Thoracic aorta (tissue), 2 donors: Measurements from ENCODE around the gene SULT2A1. TPM values are rescaled to one million over a fixed set of nuclear protein-coding genes. Genes with fewer than 3 reads are reported as not detected.

Experiments
- ATAC-seq: fragments of 150-250 bp; one replicate; pipeline ENCODE4 v1.8.0; 2017; ENCODE audit warnings: low read depth; ENCODE audit not compliant: insufficient number of reproducible peaks, low FRiP score
- DNase-seq: peaks from one replicate; pipeline ENCODE4 v3.0.0-alpha.2; 2020; ENCODE audit warnings: low spot score
- H3K27ac ChIP-seq, 2 donors: fragments of 200-600 bp; sonication (generic); 1 replicate in 1 of 2; 2 replicates in 1 of 2; pipeline ENCODE4 v1.5.1; 2016; ENCODE audit warnings: mild to moderate bottlenecking in 2 of 2, moderate library complexity in 2 of 2
- H3K27me3 ChIP-seq: fragments of 200-600 bp; sonication (generic); replicated peaks from 2 replicates; pipeline ENCODE4 v1.6.0; 2016; ENCODE audit warnings: mild to moderate bottlenecking; ENCODE audit not compliant: insufficient read depth
- H3K36me3 ChIP-seq: fragments of 200-600 bp; sonication (generic); one replicate; pipeline ENCODE4 v1.5.1; 2016
- H3K4me1 ChIP-seq, 2 donors: fragments of 200-600 bp; sonication (generic); 1 replicate in 1 of 2; 2 replicates in 1 of 2; pipeline versions ENCODE4 v1.5.1 to v1.6.0; 2016; ENCODE audit warnings: low read depth in 2 of 2, mild to moderate bottlenecking in 1 of 2; ENCODE audit not compliant: control insufficient read depth in 1 of 2
- H3K4me3 ChIP-seq: fragments of 200-600 bp; sonication (generic); 2 replicates; pipeline ENCODE4 v1.5.1; 2016; ENCODE audit warnings: mild to moderate bottlenecking
- H3K9me3 ChIP-seq: fragments of 200-600 bp; sonication (generic); 2 replicates; pipeline ENCODE4 v1.5.1; 2016
- total RNA-seq, 2 donors: library from RNA; depleted of rRNA; stranded (reverse); fragments of >200 nt; gene quantifications; one replicate each; pipeline versions ENCODE4 v1.1.0 to v1.2.3, GENCODE V29; 2016
- TF ChIP-seq, protein P1 (sequence below): fragments of 200-600 bp; sonication (generic); IDR thresholded peaks from one replicate; pipeline ENCODE4 v1.5.1; 2019; ENCODE audit warnings: antibody characterized with exemption

Gene SULT2A1
- total RNA-seq, 2 donors from 2014 or later, result not detected

- no peaks in the 10 kb centered on the region for H3K27me3 ChIP-seq
- no peaks in the 10 kb centered on the region for H3K4me1 ChIP-seq
- H3K9me3 ChIP-seq, result peaks cover 4% of the 10 kb centered on the region
- no peak overlapping the region for H3K4me3 ChIP-seq
- no peak for DNase-seq
- H3K27ac ChIP-seq, result no peak overlapping the region
- TF ChIP-seq, protein P1, sequence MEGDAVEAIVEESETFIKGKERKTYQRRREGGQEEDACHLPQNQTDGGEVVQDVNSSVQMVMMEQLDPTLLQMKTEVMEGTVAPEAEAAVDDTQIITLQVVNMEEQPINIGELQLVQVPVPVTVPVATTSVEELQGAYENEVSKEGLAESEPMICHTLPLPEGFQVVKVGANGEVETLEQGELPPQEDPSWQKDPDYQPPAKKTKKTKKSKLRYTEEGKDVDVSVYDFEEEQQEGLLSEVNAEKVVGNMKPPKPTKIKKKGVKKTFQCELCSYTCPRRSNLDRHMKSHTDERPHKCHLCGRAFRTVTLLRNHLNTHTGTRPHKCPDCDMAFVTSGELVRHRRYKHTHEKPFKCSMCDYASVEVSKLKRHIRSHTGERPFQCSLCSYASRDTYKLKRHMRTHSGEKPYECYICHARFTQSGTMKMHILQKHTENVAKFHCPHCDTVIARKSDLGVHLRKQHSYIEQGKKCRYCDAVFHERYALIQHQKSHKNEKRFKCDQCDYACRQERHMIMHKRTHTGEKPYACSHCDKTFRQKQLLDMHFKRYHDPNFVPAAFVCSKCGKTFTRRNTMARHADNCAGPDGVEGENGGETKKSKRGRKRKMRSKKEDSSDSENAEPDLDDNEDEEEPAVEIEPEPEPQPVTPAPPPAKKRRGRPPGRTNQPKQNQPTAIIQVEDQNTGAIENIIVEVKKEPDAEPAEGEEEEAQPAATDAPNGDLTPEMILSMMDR, result no peak
- no peaks in the 10 kb centered on the region for H3K36me3 ChIP-seq
- no peak for ATAC-seq
Observed at GRCh38 chr19:47899335-47899734, 13.2 kb upstream of the SULT2A1 start.

GRCh38 chr19:47897861-47898260, 11.7 kb upstream of the SULT2A1 start:
- no peak for ATAC-seq

GRCh38 chr19:47896773-47897172, 10.7 kb upstream of the SULT2A1 start:
- no peak for ATAC-seq
- Histone ChIP-seq H3K27me3 (no peaks in the 10 kb centered on the region), H3K27ac (no peak overlapping the region), H3K4me3 (no peak overlapping the region), H3K9me3 (peaks cover 4% of the 10 kb centered on the region), H3K4me1 (no peaks in the 10 kb centered on the region), H3K36me3 (no peaks in the 10 kb centered on the region)
- no peak for DNase-seq
- TF ChIP-seq, protein P1, result no peak

More at GRCh38 chr19:47897861-47898260, 11.7 kb upstream of the SULT2A1 start:
- Histone ChIP-seq H3K4me3 (no peak overlapping the region), H3K4me1 (no peaks in the 10 kb centered on the region), H3K36me3 (no peaks in the 10 kb centered on the region), H3K9me3 (peaks cover 4% of the 10 kb centered on the region), H3K27ac (no peak overlapping the region), H3K27me3 (no peaks in the 10 kb centered on the region)
- TF ChIP-seq, protein P1, result no peak
- DNase-seq, result no peak

DNA sequence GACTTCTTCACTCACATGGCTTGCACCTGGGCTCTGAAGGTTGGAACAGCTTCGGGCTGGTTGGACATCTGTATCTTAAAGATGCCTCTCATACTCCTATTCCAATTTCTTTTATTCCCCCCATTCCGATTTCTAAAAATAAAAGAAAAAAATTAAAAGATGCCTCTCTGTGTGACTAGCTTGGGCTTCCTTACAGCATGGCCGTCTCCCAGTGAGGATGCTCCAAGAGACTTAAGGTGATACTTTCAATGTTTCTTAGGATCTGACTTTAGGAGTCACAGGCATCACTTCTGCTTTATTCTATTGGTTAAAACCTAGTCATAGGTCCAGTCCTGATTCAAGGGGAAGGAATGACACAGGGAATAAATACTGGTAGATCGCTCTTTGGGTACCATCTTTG, 9.9 kb upstream of the SULT2A1 start:
- H3K9me3 ChIP-seq, result peaks cover 4% of the 10 kb centered on the region
- TF ChIP-seq, protein P1, result no peak
- ATAC-seq (no peak), DNase-seq (no peak)
- no peak overlapping the region for H3K4me3 ChIP-seq
- no peaks in the 10 kb centered on the region for H3K27me3 ChIP-seq
- no peaks in the 10 kb centered on the region for H3K36me3 ChIP-seq
- H3K4me1 ChIP-seq, result no peaks in the 10 kb centered on the region
- H3K27ac ChIP-seq, result no peak overlapping the region

- Histone ChIP-seq H3K27me3 (no peaks in the 10 kb centered on the region), H3K4me1 (no peaks in the 10 kb centered on the region), H3K36me3 (no peaks in the 10 kb centered on the region), H3K27ac (no peak overlapping the region), H3K9me3 (peaks cover 4% of the 10 kb centered on the region), H3K4me3 (no peak overlapping the region)
- TF ChIP-seq, protein P1, result no peak
- DNase-seq (no peak), ATAC-seq (no peak)
Observed at GRCh38 chr19:47895165-47895782, 9.2 kb upstream of the SULT2A1 start.
